T-helper 17 cell (primary cell): Measurements from ENCODE around the gene FREM3. TPM values are rescaled to one million over a fixed set of nuclear protein-coding genes. Genes with fewer than 3 reads are reported as not detected.

Experiments used
- ATAC-seq: fragments of 150-1000 bp; cut with Tn5 transposase; 2 replicates; pipeline ENCODE4 v1.10.0; 2021; ENCODE audit warnings: mild to moderate bottlenecking, moderate library complexity
- DNase-seq, 3 donors: peaks; one replicate each; pipeline versions ENCODE4 v3.0.0 to v3.0.0-alpha.2; 2020 to 2021
- H3K9me3 ChIP-seq: one replicate; pipeline ENCODE4 v1.7.0; 2013; ENCODE audit warnings: low read length, mild to moderate bottlenecking; ENCODE audit not compliant: control insufficient read depth, poor library complexity, severe bottlenecking
- H3K27ac Mint-ChIP-seq: one replicate; pipeline ENCODE4 v1.8.0; 2022; ENCODE audit warnings: mild to moderate bottlenecking, moderate library complexity, mixed read lengths
- H3K27me3 Mint-ChIP-seq: one replicate; pipeline ENCODE4 v1.8.0; 2022; ENCODE audit warnings: mixed read lengths
- H3K36me3 Mint-ChIP-seq: one replicate; pipeline ENCODE4 v1.8.0; 2022; ENCODE audit warnings: low read depth, mixed read lengths
- H3K4me1 Mint-ChIP-seq: one replicate; pipeline ENCODE4 v1.8.0; 2022; ENCODE audit warnings: mild to moderate bottlenecking, mixed read lengths
- H3K4me3 Mint-ChIP-seq: one replicate; pipeline ENCODE4 v1.8.0; 2022; ENCODE audit warnings: mild to moderate bottlenecking, moderate library complexity, mixed read lengths
- total RNA-seq, 4 donors: library from RNA in 2 of 4; stranded (reverse) in 2 of 4; gene quantifications; one replicate each; pipeline ENCODE4 v1.2.3 and lab custom pipeline; 2022 to 2026

FREM3 gene
- total RNA-seq, 2 donors from 2014 or later = 0.34 to 0.35 TPM

GRCh38 chr4:143597276-143597675 is 103.2 kb downstream of the FREM3 start:
- Mint-ChIP-seq H3K4me3 (no peak overlapping the region), H3K27ac (no peak overlapping the region), H3K4me1 (peaks cover 2% of the 10 kb centered on the region), H3K36me3 (peaks cover 8% of the 10 kb centered on the region), H3K27me3 (no peaks in the 10 kb centered on the region)
- no peak for ATAC-seq
- DNase-seq = no peak
- H3K9me3 ChIP-seq = no peaks in the 10 kb centered on the region

- ATAC-seq (no peak), DNase-seq (no peak)
- H3K4me3 Mint-ChIP-seq = no peak overlapping the region
- H3K27ac Mint-ChIP-seq = no peak overlapping the region
- no peaks in the 10 kb centered on the region for H3K27me3 Mint-ChIP-seq
- no peaks in the 10 kb centered on the region for H3K4me1 Mint-ChIP-seq
- H3K36me3 Mint-ChIP-seq = peaks cover 2% of the 10 kb centered on the region
- peaks cover 4% of the 10 kb centered on the region for H3K9me3 ChIP-seq
These were observed 112.8 kb downstream of the FREM3 start for GRCh38 chr4:143587703-143588102.

GRCh38 chr4:143586080-143586479 is 114.4 kb downstream of the FREM3 start:
- Mint-ChIP-seq H3K4me3 (no peak overlapping the region), H3K36me3 (peaks cover 2% of the 10 kb centered on the region), H3K27me3 (no peaks in the 10 kb centered on the region), H3K4me1 (no peaks in the 10 kb centered on the region), H3K27ac (no peak overlapping the region)
- ATAC-seq (no peak), DNase-seq (no peak)
- H3K9me3 ChIP-seq = peaks cover 4% of the 10 kb centered on the region

- H3K27me3 Mint-ChIP-seq = no peaks in the 10 kb centered on the region
- H3K27ac Mint-ChIP-seq = no peak overlapping the region
- H3K4me3 Mint-ChIP-seq = no peak overlapping the region
- peaks cover 2% of the 10 kb centered on the region for H3K36me3 Mint-ChIP-seq
- no peak for ATAC-seq
- H3K4me1 Mint-ChIP-seq = no peaks in the 10 kb centered on the region
- peaks cover 4% of the 10 kb centered on the region for H3K9me3 ChIP-seq
- no peak for DNase-seq
These were observed 114.9 kb downstream of the FREM3 start for GRCh38 chr4:143585548-143585947.

- Mint-ChIP-seq H3K4me3 (no peak overlapping the region), H3K27me3 (no peaks in the 10 kb centered on the region), H3K36me3 (peaks cover 2% of the 10 kb centered on the region), H3K27ac (no peak overlapping the region), H3K4me1 (no peaks in the 10 kb centered on the region)
- DNase-seq (no peak), ATAC-seq (no peak)
- peaks cover 4% of the 10 kb centered on the region for H3K9me3 ChIP-seq
These were observed 119.0 kb downstream of the FREM3 start for GRCh38 chr4:143581331-143581946.

GRCh38 chr4:143575331-143575730 is 125.1 kb downstream of the FREM3 start:
- Mint-ChIP-seq H3K4me3 (no peak overlapping the region), H3K27me3 (no peaks in the 10 kb centered on the region), H3K27ac (no peak overlapping the region), H3K4me1 (peaks cover 4% of the 10 kb centered on the region), H3K36me3 (peaks cover 4% of the 10 kb centered on the region)
- ATAC-seq (no peak), DNase-seq (no peak)
- no peaks in the 10 kb centered on the region for H3K9me3 ChIP-seq

- no peak overlapping the region for H3K4me3 Mint-ChIP-seq
- peaks cover 4% of the 10 kb centered on the region for H3K36me3 Mint-ChIP-seq
- no peak overlapping the region for H3K27ac Mint-ChIP-seq
- no peaks in the 10 kb centered on the region for H3K9me3 ChIP-seq
- peaks cover 18% of the 10 kb centered on the region for H3K4me1 Mint-ChIP-seq
- no peaks in the 10 kb centered on the region for H3K27me3 Mint-ChIP-seq
- DNase-seq = no peak
- no peak for ATAC-seq
These were observed 136.0 kb downstream of the FREM3 start for GRCh38 chr4:143564472-143564871.

- Mint-ChIP-seq H3K27me3 (no peaks in the 10 kb centered on the region), H3K4me1 (peaks cover 26% of the 10 kb centered on the region), H3K36me3 (no peaks in the 10 kb centered on the region), H3K4me3 (peak overlapping the region; percentile 98), H3K27ac (peak overlapping the region; percentile 96)
- DNase-seq (peak in 1 of 3 donors; percentile 28), ATAC-seq (peak; percentile 28)
- H3K9me3 ChIP-seq = no peaks in the 10 kb centered on the region
These were observed 140.7 kb downstream of the FREM3 start for GRCh38 chr4:143559757-143560147.

- Mint-ChIP-seq H3K27ac (peak overlapping the region; percentile 96), H3K36me3 (no peaks in the 10 kb centered on the region), H3K4me3 (peak overlapping the region; percentile 98), H3K27me3 (no peaks in the 10 kb centered on the region), H3K4me1 (peaks cover 26% of the 10 kb centered on the region)
- ATAC-seq = peak; percentile 86
- DNase-seq = peak; percentile 57 to 64 (median 62)
- H3K9me3 ChIP-seq = no peaks in the 10 kb centered on the region
These were observed 141.4 kb downstream of the FREM3 start for GRCh38 chr4:143558823-143559756.

- H3K27me3 Mint-ChIP-seq = no peaks in the 10 kb centered on the region
- peak overlapping the region; percentile 98 for H3K4me3 Mint-ChIP-seq
- peaks cover 26% of the 10 kb centered on the region for H3K4me1 Mint-ChIP-seq
- no peak for ATAC-seq
- no peaks in the 10 kb centered on the region for H3K9me3 ChIP-seq
- DNase-seq = no peak
- H3K36me3 Mint-ChIP-seq = no peaks in the 10 kb centered on the region
- peak overlapping the region; percentile 96 for H3K27ac Mint-ChIP-seq
These were observed 142.2 kb downstream of the FREM3 start for GRCh38 chr4:143558286-143558685.

GRCh38 chr4:143555676-143556075 is 144.8 kb downstream of the FREM3 start:
- H3K27ac Mint-ChIP-seq = peak overlapping the region; percentile 82
- no peaks in the 10 kb centered on the region for H3K36me3 Mint-ChIP-seq
- H3K27me3 Mint-ChIP-seq = no peaks in the 10 kb centered on the region
- no peak for DNase-seq
- no peak for ATAC-seq
- H3K9me3 ChIP-seq = no peaks in the 10 kb centered on the region
- peaks cover 22% of the 10 kb centered on the region for H3K4me1 Mint-ChIP-seq
- H3K4me3 Mint-ChIP-seq = no peak overlapping the region

GRCh38 chr4:143554728-143555597 is 145.5 kb downstream of the FREM3 start:
- Mint-ChIP-seq H3K4me1 (peaks cover 18% of the 10 kb centered on the region), H3K4me3 (no peak overlapping the region), H3K36me3 (peaks cover 2% of the 10 kb centered on the region), H3K27ac (peak overlapping the region; percentile 82), H3K27me3 (no peaks in the 10 kb centered on the region)
- no peaks in the 10 kb centered on the region for H3K9me3 ChIP-seq
- ATAC-seq = no peak
- DNase-seq = no peak

GRCh38 chr4:143549928-143550327 is 150.5 kb downstream of the FREM3 start:
- Mint-ChIP-seq H3K4me1 (peaks cover 6% of the 10 kb centered on the region), H3K4me3 (no peak overlapping the region), H3K27me3 (no peaks in the 10 kb centered on the region), H3K27ac (peak overlapping the region; percentile 45), H3K36me3 (peaks cover 12% of the 10 kb centered on the region)
- H3K9me3 ChIP-seq = no peaks in the 10 kb centered on the region
- no peak for ATAC-seq
- no peak for DNase-seq
